Embryonic facial prominence (tissue), 1 donor: ENCODE measurements around the gene TXNDC11.

Experiments used
- DNase-seq: peaks from one replicate; pipeline ENCODE4 v3.0.0-alpha.2; 2016; ENCODE audit errors: extremely low spot score

Gene TXNDC11

GRCh38 chr16:11689031-11689840 is 53.4 kb downstream of the TXNDC11 start:
- DNase-seq, result no peak

- no peak for DNase-seq
Measured at GRCh38 chr16:11688520-11688886, 54.2 kb downstream of the TXNDC11 start.

- DNase-seq, result no peak
Measured at GRCh38 chr16:11687601-11688519, 54.8 kb downstream of the TXNDC11 start.

- no peak for DNase-seq
Measured at GRCh38 chr16:11686713-11687380, 55.8 kb downstream of the TXNDC11 start.

- DNase-seq, result no peak
Measured at GRCh38 chr16:11685844-11686618, 56.6 kb downstream of the TXNDC11 start.

- DNase-seq, result no peak
Measured at GRCh38 chr16:11684231-11685025, 58.2 kb downstream of the TXNDC11 start.

GRCh38 chr16:11683145-11683544 is 59.5 kb downstream of the TXNDC11 start:
- no peak for DNase-seq

- DNase-seq, result no peak
Measured at GRCh38 chr16:11682655-11683096, 60.0 kb downstream of the TXNDC11 start.

GRCh38 chr16:11681976-11682654 is 60.5 kb downstream of the TXNDC11 start:
- DNase-seq, result no peak

GRCh38 chr16:11681556-11681955 is 61.1 kb downstream of the TXNDC11 start:
- DNase-seq, result no peak

GRCh38 chr16:11679941-11680911 is 62.4 kb downstream of the TXNDC11 start:
- no peak for DNase-seq

GRCh38 chr16:11679250-11679649 is 63.4 kb downstream of the TXNDC11 start:
- no peak for DNase-seq

GRCh38 chr16:11677959-11678881 is 64.4 kb downstream of the TXNDC11 start:
- DNase-seq, result no peak

- DNase-seq, result no peak
Measured at GRCh38 chr16:11677451-11677951, 65.2 kb downstream of the TXNDC11 start.

GRCh38 chr16:11676799-11677198 is 65.9 kb downstream of the TXNDC11 start:
- no peak for DNase-seq

GRCh38 chr16:11675561-11676511 is 66.8 kb downstream of the TXNDC11 start:
- no peak for DNase-seq
